ENCODE results near the gene MYL10. TPM values are rescaled to one million over a fixed set of nuclear protein-coding genes. Genes with fewer than 3 reads are reported as not detected.

The MYL10 gene
- total and polyA plus RNA-seq, 2 of the 13 experiments (the other 11 are each of a cell fraction or from before 2014, with no cell fraction given): not detected

GRCh38 chr7:101598422-101598985 lies 30.6 kb downstream of the MYL10 start (continued):
- no peak for TF ChIP-seq ZNF446 (CRISPR knock-in tag; IDR thresholded peaks at IDR 0.05)
- 0 out of 2 replicates have a peak, but pooled peaks have one; percentile 39 for TF ChIP-seq NRL (CRISPR knock-in tag; IDR thresholded peaks at IDR 0.05; ENCODE audit: borderline replicate concordance)
- TF ChIP-seq ZMYM3 (CRISPR knock-in tag; IDR thresholded peaks at IDR 0.05): no peak
- peak; percentile 64; the same call in 1 of the 2 replicates for TF ChIP-seq JUN (CRISPR knock-in tag; IDR thresholded peaks at IDR 0.05)
- no peak for TF ChIP-seq RBAK (CRISPR knock-in tag; IDR thresholded peaks at IDR 0.05)
- no peak for TF ChIP-seq MZF1 (CRISPR knock-in tag; IDR thresholded peaks at IDR 0.05; ENCODE audit: borderline replicate concordance)
- no peak for TF ChIP-seq NFE2L1 (CRISPR knock-in tag; IDR thresholded peaks at IDR 0.05; ENCODE audit: borderline replicate concordance)
- TF ChIP-seq USF2 (IDR thresholded peaks at IDR 0.05; ENCODE audit: low read depth, low read length): no peak
- TF ChIP-seq USF2 (CRISPR knock-in tag; IDR thresholded peaks at IDR 0.05; ENCODE audit: borderline replicate concordance): no peak
- TF ChIP-seq ZNF556 (CRISPR knock-in tag; IDR thresholded peaks at IDR 0.05; ENCODE audit: borderline replicate concordance): 0 out of 2 replicates have a peak, but pooled peaks have one; percentile 15
- TF ChIP-seq ZNF430 (CRISPR knock-in tag; IDR thresholded peaks at IDR 0.05): no peak
- TF ChIP-seq KDM5B (CRISPR knock-in tag; IDR thresholded peaks at IDR 0.05; ENCODE audit: borderline replicate concordance): no peak
- no peak for TF ChIP-seq MBD4 (IDR thresholded peaks at IDR 0.05; ENCODE audit: borderline replicate concordance, low read length)
- TF ChIP-seq ZNF687 (CRISPR knock-in tag; IDR thresholded peaks at IDR 0.05): peak; percentile 83
- TF ChIP-seq TEAD2 (CRISPR knock-in tag; IDR thresholded peaks at IDR 0.05): no peak
- peak; percentile 74; the same call in 1 of the 2 replicates for TF ChIP-seq TGIF2 (CRISPR knock-in tag; IDR thresholded peaks at IDR 0.05)
- no peak for TF ChIP-seq ZNF639 (CRISPR knock-in tag; conservative IDR thresholded peaks at IDR 0.05)
- TF ChIP-seq NFKB2 (CRISPR knock-in tag; IDR thresholded peaks at IDR 0.05; ENCODE audit: borderline replicate concordance): no peak
- no peak for TF ChIP-seq SMYD3 (CRISPR knock-in tag; IDR thresholded peaks at IDR 0.05)
- TF ChIP-seq ZNF589 (CRISPR knock-in tag; conservative IDR thresholded peaks at IDR 0.05): no peak
- TF ChIP-seq HCFC1 (IDR thresholded peaks at IDR 0.05; ENCODE audit: low read depth, low read length): no peak
- TF ChIP-seq RCOR2 (CRISPR knock-in tag; IDR thresholded peaks at IDR 0.05): no peak
- TF ChIP-seq MLX (CRISPR knock-in tag; IDR thresholded peaks at IDR 0.05): no peak
- TF ChIP-seq CHCHD3 (CRISPR knock-in tag; IDR thresholded peaks at IDR 0.05): no peak

All from HepG2 (cell line).